Measurements from ENCODE around the gene UBA1.
"Not testable (repeated sequence)": the region's sequence is repeated elsewhere in the genome, so short reads cannot be mapped to it uniquely, and the experiment has no call there.

Gene UBA1

GRCh38 chrX:47231167-47231566 lies 37.5 kb downstream of the UBA1 start:
- no peak for DNase-seq

GRCh38 chrX:47232197-47232802 lies 38.7 kb downstream of the UBA1 start:
- DNase-seq = no peak

GRCh38 chrX:47232803-47233332 lies 39.2 kb downstream of the UBA1 start, which contains the start of gene USP11:
TSS of gene USP11 (plus strand) at chrX:47233009. CDS start at chrX:47233044, 35 bp downstream.
- DNase-seq = peak; percentile 46

- DNase-seq = peak; percentile 91
Measured at GRCh38 chrX:47233333-47234113, 39.9 kb downstream of the UBA1 start.

GRCh38 chrX:47234583-47234982 lies 41.0 kb downstream of the UBA1 start:
- no peak for DNase-seq

- DNase-seq = no peak
Measured at GRCh38 chrX:47235691-47236103, 42.1 kb downstream of the UBA1 start.

- DNase-seq = no peak
Measured at GRCh38 chrX:47239199-47239598, 45.6 kb downstream of the UBA1 start.

GRCh38 chrX:47239898-47240545 lies 46.4 kb downstream of the UBA1 start:
- DNase-seq = no peak

GRCh38 chrX:47240619-47241018 lies 47.0 kb downstream of the UBA1 start:
- DNase-seq = no peak

- no peak for DNase-seq
Measured at GRCh38 chrX:47241201-47242011, 47.8 kb downstream of the UBA1 start.

GRCh38 chrX:47242321-47242720 lies 48.7 kb downstream of the UBA1 start:
- DNase-seq = no peak

GRCh38 chrX:47243351-47243750 lies 49.7 kb downstream of the UBA1 start:
- DNase-seq = no peak

- no peak for DNase-seq
Measured at GRCh38 chrX:47244676-47245075, 51.0 kb downstream of the UBA1 start.

- DNase-seq = no peak
Measured at GRCh38 chrX:47245156-47245555, 51.5 kb downstream of the UBA1 start.

GRCh38 chrX:47247206-47247998 lies 53.8 kb downstream of the UBA1 start:
- no peak for DNase-seq

GRCh38 chrX:47247999-47248320 lies 54.3 kb downstream of the UBA1 start:
- DNase-seq = no peak

- no peak for DNase-seq
Measured at GRCh38 chrX:47248576-47248975, 54.9 kb downstream of the UBA1 start.

GRCh38 chrX:47250017-47250347 lies 56.4 kb downstream of the UBA1 start:
- no peak for DNase-seq

- not testable (repeated sequence) for DNase-seq
Measured at GRCh38 chrX:47257620-47258019, 64.0 kb downstream of the UBA1 start.

All from NCI-H1105 treated with DMSO at 0.1 percent for 48 hours (cell line).